OCI-LY3 (cell line): ENCODE data around the gene ATP8B3.

ENCODE experiments used
- CTCF ChIP-seq: fragments of 200-600, 300-600 bp; sonication (generic); IDR thresholded peaks from 2 replicates; pipeline ENCODE4 v1.5.1; 2014; ENCODE audit warnings: antibody characterized with exemption, low read length, low read depth
- EZH2phosphoT487 ChIP-seq: fragments of 200-600 bp; shearing (Covaris generic); IDR thresholded peaks from 2 replicates; pipeline ENCODE4 v1.6.1; 2018; ENCODE audit warnings: antibody characterized with exemption, mixed run types, low read depth

GRCh38 chr19:1827566-1828278 lies 15.6 kb upstream of the ATP8B3 start:
- TF ChIP-seq CTCF (no peak), EZH2phosphoT487 (no peak)
